GM18520 (cell line): ENCODE results near the gene JAKMIP1.

Experiments used
- ATAC-seq: cut with Tn5 transposase; IDR thresholded peaks from one replicate; pipeline ENCODE4 v1.9.1; 2021; ENCODE audit not compliant: unreplicated experiment

Gene JAKMIP1

DNA sequence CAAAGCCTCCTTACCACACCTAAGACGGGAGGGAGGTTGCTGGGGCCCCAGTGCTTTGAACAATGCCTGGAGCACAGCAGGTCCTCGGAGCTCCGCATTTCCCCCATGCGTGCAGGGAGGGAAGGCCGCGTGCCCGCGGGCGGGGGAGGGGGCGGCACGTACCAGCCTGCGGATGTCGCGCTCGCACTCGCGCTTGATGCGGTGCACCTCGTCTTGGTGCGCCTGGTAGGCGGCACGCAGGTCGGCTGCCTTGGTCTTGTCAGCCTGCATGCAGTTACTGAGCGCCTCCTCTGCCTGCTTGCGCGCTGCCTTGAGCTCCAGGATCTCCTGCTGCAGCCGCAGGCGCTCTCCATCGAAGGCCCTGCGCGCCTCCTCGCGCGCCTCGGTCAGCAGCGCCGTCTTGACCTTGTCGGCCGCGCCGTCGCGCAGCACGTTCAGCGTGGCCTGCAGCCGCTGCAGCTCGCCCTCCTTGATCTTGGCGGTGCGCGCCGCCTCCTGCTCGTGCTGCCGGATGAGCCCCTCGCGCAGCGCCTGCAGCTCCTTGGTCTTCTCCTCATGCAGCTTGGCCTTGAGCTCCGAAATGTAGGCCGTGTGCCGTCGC is 94.9 kb downstream of the JAKMIP1 start:
- no peak for ATAC-seq

- ATAC-seq: no peak
Observed at GRCh38 chr4:6104541-6105130, 95.7 kb downstream of the JAKMIP1 start.

GRCh38 chr4:6097581-6097980 is 102.8 kb downstream of the JAKMIP1 start:
- no peak for ATAC-seq

DNA sequence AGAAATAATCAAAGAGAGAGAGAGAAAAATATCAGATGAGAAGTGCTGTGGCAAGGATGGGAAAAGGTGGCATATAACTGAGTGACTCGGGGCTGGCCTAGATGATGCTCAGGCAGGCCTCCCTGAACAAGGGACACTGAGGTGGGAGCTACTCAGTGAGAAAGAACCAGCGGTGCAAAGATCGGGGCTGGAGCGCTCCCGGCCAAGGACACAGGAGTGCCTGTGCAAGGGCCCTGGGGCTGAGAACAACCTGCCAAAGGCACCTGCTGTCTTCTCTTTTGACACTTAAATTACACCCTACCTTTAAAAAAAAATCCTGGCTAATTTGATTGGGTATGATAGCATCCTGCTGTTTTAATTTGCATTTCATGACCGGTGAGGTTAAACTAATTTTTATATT is 104.5 kb downstream of the JAKMIP1 start:
- ATAC-seq: no peak

DNA sequence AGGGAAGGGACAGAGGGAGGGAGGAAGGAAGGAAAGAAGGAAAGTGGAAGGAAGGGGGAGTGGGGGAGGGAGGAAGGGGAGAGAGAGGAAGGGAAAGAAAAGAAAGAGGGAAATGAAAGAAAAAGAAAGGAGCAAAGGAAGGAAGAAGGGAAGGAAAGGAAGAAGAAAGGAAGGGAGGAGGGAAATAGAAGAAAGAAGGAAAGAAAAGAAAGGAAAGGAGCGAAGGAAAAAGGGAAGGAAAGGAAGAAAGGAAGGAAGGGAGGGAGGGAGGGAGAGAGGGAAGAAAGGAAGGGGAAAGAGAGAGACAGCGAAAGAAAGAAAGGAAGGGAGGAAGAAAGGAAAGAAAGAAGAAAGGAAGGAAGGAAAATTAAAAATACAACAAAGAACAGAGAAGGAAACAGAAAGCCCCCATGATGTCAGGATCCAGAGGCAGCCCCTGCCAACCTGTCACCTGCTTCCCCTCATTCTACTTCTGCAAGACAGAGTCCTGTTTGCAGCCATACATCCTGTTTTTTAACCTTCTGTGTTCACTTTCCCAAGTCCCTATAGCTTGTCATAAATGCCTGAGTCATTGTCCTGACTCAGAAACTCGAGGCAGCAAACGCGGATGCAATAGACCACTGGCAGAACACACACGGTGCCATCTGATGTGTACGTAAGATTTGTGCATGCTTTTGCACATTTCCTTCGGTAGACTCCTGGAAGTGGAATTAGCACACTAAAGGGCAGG is 105.2 kb downstream of the JAKMIP1 start:
- no peak for ATAC-seq

- no peak for ATAC-seq
Observed at GRCh38 chr4:6093671-6094070, 106.7 kb downstream of the JAKMIP1 start.

GRCh38 chr4:6092971-6093370 is 107.4 kb downstream of the JAKMIP1 start:
- ATAC-seq: no peak

GRCh38 chr4:6092131-6092530 is 108.2 kb downstream of the JAKMIP1 start:
- no peak for ATAC-seq

- no peak for ATAC-seq
Observed at GRCh38 chr4:6090931-6091330, 109.4 kb downstream of the JAKMIP1 start.

DNA sequence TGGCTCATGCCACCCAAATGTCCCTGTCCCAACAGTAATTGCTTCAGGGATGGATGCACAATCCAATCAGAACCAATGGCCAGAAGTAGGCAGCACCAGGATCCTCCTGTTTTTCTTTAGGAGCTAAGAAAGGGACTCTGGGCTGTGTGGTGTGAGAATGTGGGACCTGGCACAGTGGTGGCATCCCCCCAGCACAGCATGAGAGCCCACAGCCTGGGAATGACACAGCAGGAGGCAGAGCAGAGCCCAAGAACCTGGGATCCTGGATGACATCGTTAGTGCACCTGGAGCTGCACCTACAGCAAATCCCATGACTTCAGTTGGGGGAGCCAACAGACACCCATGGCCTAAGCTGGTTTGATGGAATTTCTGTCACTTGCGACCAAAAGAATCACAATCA is 111.4 kb downstream of the JAKMIP1 start:
- ATAC-seq: no peak

DNA sequence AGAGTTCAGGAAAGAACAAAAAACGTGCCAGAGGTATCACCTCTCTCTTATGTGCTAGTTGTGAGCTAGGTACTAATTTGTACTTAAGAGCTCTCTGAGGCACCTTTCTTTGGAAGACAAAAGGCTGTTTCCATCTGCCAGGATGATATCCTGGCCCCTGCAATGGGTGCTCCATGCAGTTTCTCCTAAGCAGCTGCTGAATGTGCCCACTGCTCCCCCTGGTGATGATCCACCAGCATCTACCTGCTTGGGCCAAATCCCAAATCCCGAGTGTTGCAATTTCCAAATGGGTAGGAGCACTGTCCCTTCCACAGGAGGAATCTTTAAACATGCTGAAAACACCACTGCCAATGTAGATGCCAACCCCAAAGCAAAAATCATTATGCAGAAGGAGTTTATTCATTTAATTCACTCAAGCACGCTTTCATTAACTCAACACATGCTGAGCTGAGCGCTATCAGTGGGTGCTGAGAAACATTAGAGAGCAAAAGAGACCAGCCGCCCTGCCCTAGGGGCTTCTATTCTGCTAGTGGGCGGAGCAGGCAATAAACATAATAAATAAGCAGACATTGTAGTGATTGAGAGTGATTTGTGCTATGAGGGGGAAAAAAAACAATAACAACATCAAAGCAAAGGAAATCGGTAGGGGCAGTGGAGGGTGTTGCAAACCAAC is 112.5 kb downstream of the JAKMIP1 start:
- no peak for ATAC-seq

- no peak for ATAC-seq
Observed at GRCh38 chr4:6086846-6087245, 113.5 kb downstream of the JAKMIP1 start.

DNA sequence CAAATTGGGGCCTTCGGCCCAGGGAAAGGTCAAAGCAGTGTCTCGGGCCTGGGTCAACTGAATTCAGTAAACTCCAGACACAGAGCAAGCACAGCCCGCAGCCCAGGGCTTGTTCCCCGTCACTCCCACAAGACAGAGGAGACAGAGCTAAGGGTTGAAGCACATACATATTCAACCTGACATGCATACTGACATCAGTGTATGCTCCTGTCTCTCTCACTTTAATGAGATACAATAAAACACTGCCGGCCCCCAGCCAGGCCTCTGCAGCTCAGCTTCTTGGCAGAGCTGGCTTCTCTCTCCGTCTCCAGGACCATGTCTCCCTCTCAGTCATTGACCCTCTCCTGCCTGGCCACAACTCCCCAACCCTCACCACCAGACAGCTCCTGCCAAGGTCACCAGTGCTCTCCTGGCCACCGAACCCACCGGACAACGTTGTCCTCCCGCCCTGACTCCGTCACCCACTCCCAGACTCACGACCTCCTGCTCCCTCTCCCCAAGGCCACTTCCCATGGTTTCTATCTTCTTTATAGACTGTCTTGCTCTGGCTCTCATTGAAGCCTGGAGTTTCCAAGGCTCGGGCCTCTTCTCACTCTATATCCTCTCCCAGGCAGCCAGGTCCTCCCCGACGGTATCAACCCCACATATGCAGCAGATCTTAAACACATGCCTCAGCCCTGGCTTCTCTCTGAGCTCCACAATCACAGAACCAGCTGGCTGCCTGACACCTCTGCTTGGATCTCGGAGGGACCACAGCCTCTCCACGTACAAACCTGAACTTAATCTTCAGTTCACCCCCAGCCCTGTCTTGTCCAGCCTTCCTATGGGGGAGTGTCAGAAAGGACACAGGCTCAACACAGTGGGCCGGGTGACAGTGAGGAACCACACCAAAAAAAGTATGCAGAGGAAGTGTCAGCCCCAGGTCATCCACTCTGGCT is 114.4 kb downstream of the JAKMIP1 start:
- no peak for ATAC-seq

- ATAC-seq: no peak
Observed at GRCh38 chr4:6085028-6085690, 115.2 kb downstream of the JAKMIP1 start.

DNA sequence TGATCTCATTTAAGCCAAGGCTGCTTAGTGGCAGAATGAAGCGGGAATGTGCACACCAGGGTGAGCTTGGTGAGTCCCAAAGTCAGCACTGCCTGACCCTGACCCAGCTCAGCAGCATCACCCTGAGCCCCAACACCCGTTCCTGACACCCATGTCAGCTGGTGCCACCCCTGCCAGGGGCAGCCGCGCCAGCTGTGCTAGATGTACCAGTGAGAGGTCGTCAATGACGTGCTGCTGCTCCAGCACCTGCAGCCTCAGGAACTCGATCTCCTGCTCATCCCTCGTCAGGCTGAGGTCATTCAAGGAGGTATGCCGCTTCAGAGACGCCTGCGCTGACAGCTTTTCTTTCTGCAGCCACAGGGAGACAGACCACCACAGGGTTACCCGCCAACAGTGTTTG is 120.4 kb downstream of the JAKMIP1 start:
- ATAC-seq: no peak

GRCh38 chr4:6078560-6078959 is 121.8 kb downstream of the JAKMIP1 start:
- ATAC-seq: no peak

DNA sequence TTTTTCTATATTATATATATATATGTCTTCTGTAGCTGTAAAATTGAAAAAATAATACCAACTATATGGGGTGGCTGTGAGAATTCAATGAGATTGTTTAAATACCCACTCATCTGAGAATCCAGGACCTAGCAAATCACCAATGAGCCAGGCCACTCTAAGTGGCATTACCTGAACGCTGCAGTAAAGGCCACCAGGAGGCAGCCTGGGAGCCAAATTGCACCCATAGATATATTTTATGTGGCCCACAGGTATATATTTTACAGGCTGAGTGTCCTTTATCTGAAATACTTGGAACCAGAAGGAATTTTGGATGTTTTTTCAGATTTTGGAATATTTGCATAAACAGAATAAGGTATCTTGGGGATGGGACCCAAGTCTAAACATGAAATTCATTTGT is 124.0 kb downstream of the JAKMIP1 start:
- ATAC-seq: no peak

DNA sequence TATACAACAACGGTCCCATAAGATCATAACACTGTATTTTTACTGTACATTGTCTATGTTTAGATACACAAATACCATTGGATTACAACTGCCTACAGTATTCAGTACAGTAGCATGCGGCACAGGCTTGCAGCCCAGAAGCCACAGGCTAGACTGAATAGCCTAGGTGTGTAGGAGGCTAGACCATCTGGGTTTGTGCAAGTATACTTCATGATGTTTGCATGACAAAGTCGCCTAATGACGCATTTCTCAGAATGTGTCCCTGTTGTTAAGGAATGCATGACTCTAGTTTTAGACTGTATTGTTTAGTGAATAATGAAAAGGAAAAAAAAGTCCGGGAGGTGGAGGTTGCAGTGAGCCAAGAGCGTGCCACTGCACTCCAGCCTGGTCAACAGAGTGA is 125.6 kb downstream of the JAKMIP1 start:
- ATAC-seq: no peak

- ATAC-seq: no peak
Observed at GRCh38 chr4:6071959-6072720, 128.2 kb downstream of the JAKMIP1 start.
